Measurements from ENCODE around the gene EMB. TPM values are rescaled to one million over a fixed set of nuclear protein-coding genes. Genes with fewer than 3 reads are reported as not detected.
"Not testable (repeated sequence)": the region's sequence is repeated elsewhere in the genome, so short reads cannot be mapped to it uniquely, and the experiment has no call there.

The EMB gene, protein sequence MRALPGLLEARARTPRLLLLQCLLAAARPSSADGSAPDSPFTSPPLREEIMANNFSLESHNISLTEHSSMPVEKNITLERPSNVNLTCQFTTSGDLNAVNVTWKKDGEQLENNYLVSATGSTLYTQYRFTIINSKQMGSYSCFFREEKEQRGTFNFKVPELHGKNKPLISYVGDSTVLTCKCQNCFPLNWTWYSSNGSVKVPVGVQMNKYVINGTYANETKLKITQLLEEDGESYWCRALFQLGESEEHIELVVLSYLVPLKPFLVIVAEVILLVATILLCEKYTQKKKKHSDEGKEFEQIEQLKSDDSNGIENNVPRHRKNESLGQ
- 0.02 TPM in 1 of 2 replicates, not detected in the other for total RNA-seq (2014; rRNA removed; shearing (Covaris generic))

DNA sequence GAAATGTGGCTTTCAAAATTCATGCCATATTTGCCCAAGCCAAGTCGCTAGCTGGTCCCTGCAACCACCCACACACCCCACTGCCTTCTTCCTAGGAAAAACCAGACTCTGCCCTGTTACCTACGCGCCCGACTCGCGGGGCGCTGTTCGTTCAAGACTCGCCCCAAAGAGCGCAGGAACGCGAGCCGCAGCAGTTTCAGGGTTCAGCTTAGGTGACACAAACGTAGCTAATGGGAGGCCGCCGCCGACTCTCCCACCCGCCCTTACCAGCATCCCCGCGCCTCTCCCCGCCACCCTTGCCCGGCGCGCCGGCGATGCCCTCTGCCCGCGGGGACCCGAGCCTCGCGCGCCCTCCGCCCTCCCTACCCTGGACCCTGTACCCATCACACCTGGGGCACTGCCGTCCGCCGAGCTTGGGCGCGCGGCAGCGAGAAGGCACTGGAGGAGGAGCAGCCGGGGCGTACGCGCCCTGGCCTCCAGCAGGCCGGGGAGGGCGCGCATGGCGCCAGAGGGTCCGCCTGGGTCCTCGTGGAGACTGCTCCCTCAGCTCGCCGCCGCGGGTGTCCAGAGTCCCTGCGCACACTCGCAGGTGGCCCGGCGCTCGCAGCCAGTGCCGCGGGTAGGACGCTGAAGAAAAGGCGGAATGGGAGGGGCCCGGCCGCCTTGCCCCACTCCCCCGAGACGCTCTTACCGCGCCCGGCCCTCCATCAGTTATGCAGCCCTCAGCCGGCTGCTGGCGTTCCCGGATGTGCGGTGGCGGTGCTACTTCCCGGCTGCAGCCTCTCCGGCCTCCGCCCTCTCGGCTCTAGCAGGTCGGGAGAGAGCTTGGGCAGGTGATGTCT, at the start of gene EMB:
Gene EMB (minus strand): TSS at position 638 of the 842 bp plus-strand sequence. CDS start 137 bp downstream, at position 501.
- no peaks in the 10 kb centered on the region for H3K4me1 ChIP-seq
- no peak for DNase-seq
- no peak within 1 kb of the TSS for H3K27ac ChIP-seq
- no peaks in the 10 kb centered on the region for H3K27me3 ChIP-seq
- no peaks in the 10 kb centered on the region for H3K36me3 ChIP-seq
- H3K9me3 ChIP-seq (replicated peaks): no peaks in the 10 kb centered on the region
- no peak within 1 kb of the TSS for H3K4me3 ChIP-seq

DNA sequence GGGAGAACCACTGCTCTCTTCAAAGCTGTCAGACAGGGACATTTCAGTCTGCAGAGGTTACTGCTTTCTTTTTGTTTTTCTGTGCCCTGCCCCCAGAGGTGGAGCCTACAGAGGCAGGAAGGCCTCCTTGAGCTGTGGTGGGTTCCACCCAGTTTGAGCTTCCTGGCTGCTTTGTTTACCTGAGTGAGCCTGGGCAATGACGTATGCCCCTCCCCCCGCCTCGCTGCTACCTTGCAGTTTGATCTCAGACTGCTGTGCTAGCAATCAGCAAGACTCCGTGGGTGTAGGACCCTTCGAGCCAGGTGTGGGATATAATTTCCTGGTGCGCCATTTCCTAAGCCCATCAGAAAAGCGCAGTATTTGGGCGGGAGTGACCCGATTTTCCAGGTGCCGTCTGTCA, 48.4 kb upstream of the EMB start:
- H3K4me3 ChIP-seq, H3K27me3 ChIP-seq: not testable (repeated sequence)

DNA sequence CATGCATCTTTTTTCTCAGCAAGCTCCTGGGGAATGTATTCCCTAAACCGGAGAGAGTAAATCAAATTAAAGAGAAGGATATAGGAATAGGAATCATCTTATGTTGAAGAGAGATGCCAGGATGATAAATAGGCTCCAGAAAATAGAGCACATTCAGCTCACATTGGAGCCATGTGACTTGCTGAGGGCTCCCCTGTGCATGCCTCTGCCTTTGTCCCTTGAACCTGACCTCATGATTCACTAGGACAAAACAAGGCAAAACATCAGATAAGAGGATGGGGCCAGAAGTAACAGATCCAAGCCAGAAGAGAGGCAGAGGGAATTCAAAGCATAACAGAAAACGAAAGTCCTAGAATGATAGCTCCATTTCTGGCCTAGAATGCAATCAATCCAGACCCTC, 37.7 kb upstream of the EMB start:
- H3K4me1 ChIP-seq; H3K9me3 ChIP-seq (replicated peaks); H3K4me3 ChIP-seq; DNase-seq; H3K36me3 ChIP-seq; H3K27ac ChIP-seq; H3K27me3 ChIP-seq: not testable (repeated sequence)

More for the DNA sequence above, 48.4 kb upstream of the EMB start:
- not testable (repeated sequence) for H3K36me3 ChIP-seq; H3K9me3 ChIP-seq (replicated peaks); H3K4me1 ChIP-seq; H3K27ac ChIP-seq; DNase-seq

DNA sequence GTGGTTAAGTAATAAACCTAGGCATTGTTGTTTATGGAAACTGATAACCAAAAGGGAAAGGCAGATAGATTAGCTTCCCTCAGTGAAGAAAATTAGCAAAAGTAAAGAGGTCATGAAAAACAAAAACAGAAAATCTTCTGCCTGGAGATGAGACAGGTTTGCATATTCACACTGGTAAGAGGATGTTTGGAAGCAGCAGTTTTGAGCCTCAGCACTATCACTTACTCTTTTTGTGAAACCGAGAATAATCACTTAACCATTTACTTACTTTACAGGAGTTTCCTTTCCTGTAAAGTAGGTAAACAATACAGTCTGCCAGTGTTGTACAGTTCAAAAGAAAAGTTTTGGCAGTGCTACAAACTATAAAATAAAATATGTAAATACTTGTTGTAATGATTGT, 35.5 kb upstream of the EMB start:
- Histone ChIP-seq H3K4me3 (no peak overlapping the region), H3K36me3 (no peaks in the 10 kb centered on the region), H3K27ac (no peak overlapping the region), H3K27me3 (no peaks in the 10 kb centered on the region), H3K9me3 (replicated peaks) (no peaks in the 10 kb centered on the region), H3K4me1 (no peaks in the 10 kb centered on the region)
- DNase-seq: no peak

DNA sequence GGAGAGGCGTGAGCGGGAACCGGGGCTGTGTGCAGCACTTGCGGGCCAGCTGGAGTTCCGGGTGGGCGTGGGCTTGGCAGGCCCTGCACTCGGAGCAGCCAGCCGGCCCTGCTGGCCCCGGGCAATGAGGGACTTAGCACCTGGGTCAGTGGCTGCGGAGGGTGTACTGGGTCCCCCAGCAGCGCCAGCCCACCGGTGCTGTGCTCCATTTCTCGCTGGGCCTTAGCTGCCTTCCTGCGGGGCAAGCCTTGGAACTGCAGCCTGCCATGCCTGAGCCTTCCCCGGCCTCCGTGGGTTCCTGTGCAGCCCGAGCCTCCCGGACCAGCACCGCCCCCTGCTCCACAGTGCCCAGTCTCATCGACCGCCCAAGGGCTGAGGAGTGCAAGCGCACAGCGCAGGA, 23.9 kb upstream of the EMB start:
- DNase-seq; H3K9me3 ChIP-seq (replicated peaks); H3K27me3 ChIP-seq; H3K4me1 ChIP-seq; H3K4me3 ChIP-seq; H3K36me3 ChIP-seq; H3K27ac ChIP-seq: not testable (repeated sequence)

DNA sequence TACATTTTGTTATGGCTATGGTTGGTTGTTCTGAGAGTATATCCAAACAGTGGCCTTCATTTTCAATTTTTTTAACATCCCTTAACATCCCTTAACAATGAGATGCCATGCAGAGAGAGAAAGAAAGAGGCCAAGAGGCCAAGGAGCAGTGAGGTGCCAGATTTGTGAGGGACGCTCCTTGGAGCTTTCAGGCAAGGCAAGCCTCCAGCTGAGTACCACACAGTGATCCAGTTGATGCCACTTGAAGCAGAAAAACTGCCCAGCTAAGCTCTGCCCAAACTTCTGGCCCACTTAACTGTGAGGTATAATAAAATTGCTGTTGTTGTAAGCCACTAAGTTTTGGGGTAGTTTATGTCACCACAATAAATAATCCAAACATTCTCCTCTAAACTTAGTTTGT, 22.6 kb upstream of the EMB start:
- H3K27ac ChIP-seq: no peak overlapping the region
- H3K4me1 ChIP-seq: no peaks in the 10 kb centered on the region
- no peak overlapping the region for H3K4me3 ChIP-seq
- no peaks in the 10 kb centered on the region for H3K36me3 ChIP-seq
- no peaks in the 10 kb centered on the region for H3K9me3 ChIP-seq (replicated peaks)
- no peaks in the 10 kb centered on the region for H3K27me3 ChIP-seq
- DNase-seq: no peak

DNA sequence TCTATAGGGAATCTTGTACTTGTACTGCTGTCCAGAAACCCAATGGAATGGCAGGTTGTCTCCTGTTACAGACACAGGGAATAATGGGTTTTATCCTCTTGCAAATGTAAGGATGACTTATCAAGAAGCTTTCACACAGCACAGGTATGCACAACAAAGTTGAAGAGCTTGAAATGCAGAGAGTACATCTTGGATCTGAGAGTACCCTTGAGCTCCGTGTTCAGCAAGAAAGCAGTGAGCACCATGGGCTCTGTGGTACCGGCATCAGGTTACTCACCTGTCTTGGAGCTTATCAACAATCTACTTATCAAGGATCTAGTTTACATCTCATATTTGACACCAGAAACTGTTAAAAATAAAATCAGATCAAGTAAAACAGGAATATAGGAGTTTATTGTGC, 22.0 kb upstream of the EMB start:
- no peaks in the 10 kb centered on the region for H3K9me3 ChIP-seq (replicated peaks)
- H3K27ac ChIP-seq: no peak overlapping the region
- no peak overlapping the region for H3K4me3 ChIP-seq
- H3K36me3 ChIP-seq: no peaks in the 10 kb centered on the region
- H3K27me3 ChIP-seq: no peaks in the 10 kb centered on the region
- H3K4me1 ChIP-seq: no peaks in the 10 kb centered on the region
- no peak for DNase-seq

DNA sequence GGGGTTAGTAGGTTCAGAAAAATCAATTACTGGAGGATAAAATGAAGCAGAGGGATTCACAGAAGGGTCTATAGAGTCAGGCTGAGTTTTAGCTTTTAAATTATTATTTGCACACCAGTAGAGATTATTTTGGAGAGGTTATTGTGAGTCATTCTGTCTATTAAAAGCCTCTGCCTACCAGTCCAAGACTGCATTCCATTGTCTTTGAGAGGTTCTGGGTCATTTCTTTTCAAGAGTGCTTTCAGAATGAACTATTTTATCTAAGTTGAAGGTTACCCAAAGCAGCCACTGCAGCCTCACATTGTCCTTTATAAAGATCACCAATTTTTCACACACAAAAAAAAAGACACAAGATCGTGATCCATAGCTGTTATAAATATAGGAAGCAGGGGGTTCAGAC, 21.5 kb upstream of the EMB start:
- H3K4me3 ChIP-seq; H3K27ac ChIP-seq; H3K27me3 ChIP-seq; H3K36me3 ChIP-seq; H3K9me3 ChIP-seq (replicated peaks); H3K4me1 ChIP-seq; DNase-seq: not testable (repeated sequence)

DNA sequence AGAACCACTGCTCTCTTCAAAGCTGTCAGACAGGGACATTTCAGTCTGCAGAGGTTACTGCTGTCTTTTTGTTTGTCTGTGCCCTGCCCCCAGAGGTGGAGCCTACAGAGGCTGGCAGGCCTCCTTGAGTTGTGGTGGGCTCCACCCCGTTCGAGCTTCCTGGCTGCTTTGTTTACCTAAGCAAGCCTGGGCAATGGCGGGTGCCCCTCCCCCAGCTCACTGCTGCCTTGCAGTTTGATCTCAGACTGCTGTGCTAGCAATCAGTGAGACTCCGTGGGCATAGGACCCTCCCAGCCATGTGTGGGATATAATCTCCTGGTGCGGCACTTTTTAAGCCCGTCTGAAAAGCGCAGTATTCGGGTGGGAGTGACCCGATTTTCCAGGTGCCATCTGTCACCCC, 17.3 kb upstream of the EMB start:
- not testable (repeated sequence) for H3K36me3 ChIP-seq; H3K9me3 ChIP-seq (replicated peaks); H3K4me3 ChIP-seq; H3K27me3 ChIP-seq; H3K27ac ChIP-seq; H3K4me1 ChIP-seq
- peak in 1 of 2 experiments; percentile 7 for DNase-seq

DNA sequence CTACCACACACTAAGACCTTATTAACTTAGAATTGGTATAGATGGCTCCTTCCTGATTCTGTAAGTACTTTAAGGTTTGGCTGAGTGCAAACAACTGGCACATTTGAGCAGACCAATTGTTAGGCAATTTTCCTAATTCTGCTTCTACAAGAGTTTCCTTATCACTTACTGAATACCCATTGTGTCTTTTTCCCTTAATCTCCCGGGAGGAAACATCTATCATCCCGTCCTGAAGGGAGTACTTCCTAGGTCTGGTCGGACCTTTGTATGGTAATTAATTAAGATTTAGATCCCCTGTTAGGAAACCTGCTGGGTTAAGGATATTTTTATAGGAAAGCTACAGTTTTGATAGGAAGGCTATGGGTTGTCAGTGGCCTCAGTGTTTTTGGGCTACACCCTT, 8.2 kb upstream of the EMB start:
- not testable (repeated sequence) for H3K36me3 ChIP-seq, H3K27ac ChIP-seq

DNA sequence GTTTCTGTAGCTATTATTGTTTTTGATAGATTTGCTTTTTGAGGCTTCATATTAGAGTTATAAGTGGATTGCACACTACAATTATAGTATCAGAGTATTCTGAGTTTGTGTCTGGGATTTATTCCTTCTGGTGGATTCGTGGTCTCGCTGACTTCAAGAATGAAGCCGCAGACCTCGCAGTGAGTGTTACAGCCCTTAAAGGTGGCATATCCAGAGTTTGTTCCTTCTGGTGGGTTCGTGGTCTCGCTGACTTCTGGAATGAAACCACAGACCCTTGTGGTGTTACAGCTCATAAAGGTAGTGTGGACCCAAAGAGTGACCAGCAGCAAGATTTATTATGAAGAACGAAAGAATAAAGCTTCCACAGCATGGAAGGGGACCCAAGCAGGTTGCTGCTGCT, 6.9 kb upstream of the EMB start:
- no peaks in the 10 kb centered on the region for H3K36me3 ChIP-seq
- no peaks in the 10 kb centered on the region for H3K4me1 ChIP-seq
- H3K4me3 ChIP-seq: no peak overlapping the region
- no peak for DNase-seq
- H3K27me3 ChIP-seq: no peaks in the 10 kb centered on the region
- H3K9me3 ChIP-seq (replicated peaks): no peaks in the 10 kb centered on the region
- H3K27ac ChIP-seq: no peak overlapping the region

More for the DNA sequence above, 8.2 kb upstream of the EMB start:
- not testable (repeated sequence) for H3K27me3 ChIP-seq; H3K9me3 ChIP-seq (replicated peaks); DNase-seq; H3K4me3 ChIP-seq; H3K4me1 ChIP-seq

DNA sequence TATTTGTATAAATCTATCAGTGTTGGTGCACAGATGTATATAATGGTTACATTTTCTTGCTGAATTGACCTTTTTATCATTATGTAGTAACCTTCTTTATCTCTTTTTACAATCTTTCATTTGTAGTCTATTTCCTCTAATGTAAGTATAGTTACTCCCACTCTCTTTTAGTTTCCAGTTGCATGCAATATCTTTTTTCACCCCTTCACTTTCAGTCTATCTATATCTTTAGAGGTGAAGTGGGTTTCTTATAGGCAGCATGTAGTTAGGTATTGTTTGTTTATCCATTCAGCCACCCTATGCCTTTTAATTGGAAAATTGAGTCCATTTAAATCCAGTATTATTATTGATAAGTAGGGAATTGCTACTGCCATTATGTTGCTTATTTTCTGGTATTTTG, 6.1 kb upstream of the EMB start:
- Histone ChIP-seq H3K36me3 (no peaks in the 10 kb centered on the region), H3K27ac (no peak overlapping the region), H3K4me1 (no peaks in the 10 kb centered on the region), H3K27me3 (no peaks in the 10 kb centered on the region), H3K9me3 (replicated peaks) (no peaks in the 10 kb centered on the region), H3K4me3 (no peak overlapping the region)
- DNase-seq: no peak

DNA sequence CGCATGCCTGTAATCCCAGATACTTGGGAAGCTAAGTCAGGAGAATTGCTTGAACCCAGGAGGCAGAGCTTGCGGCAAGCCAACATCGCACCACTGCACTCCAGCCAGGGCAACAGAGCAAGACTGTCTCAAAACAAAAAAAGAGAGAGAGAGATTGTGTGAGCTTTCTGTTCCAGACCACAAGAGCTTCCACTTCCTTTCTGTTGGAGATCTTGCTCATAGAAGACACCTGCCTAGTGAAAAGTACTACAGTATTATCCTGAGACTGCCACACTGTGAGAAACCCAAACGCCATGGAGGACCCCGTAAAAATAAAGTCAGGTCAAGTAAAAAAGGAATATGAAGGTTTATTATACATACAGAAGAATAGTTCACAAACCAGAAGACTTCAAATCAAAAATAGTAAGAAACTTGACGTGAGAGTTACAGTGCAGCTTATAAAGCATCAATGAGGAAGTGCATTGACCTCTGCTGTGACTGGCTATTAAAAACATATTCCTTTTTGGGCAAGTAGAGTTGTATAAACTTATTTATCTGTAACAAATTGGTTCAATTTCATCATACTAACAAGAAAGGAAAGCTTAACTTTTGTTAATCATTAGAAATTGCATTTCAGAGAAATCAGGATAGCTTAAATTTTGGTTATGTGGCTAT, 4.3 kb upstream of the EMB start:
- H3K4me3 ChIP-seq: no peak overlapping the region

DNA sequence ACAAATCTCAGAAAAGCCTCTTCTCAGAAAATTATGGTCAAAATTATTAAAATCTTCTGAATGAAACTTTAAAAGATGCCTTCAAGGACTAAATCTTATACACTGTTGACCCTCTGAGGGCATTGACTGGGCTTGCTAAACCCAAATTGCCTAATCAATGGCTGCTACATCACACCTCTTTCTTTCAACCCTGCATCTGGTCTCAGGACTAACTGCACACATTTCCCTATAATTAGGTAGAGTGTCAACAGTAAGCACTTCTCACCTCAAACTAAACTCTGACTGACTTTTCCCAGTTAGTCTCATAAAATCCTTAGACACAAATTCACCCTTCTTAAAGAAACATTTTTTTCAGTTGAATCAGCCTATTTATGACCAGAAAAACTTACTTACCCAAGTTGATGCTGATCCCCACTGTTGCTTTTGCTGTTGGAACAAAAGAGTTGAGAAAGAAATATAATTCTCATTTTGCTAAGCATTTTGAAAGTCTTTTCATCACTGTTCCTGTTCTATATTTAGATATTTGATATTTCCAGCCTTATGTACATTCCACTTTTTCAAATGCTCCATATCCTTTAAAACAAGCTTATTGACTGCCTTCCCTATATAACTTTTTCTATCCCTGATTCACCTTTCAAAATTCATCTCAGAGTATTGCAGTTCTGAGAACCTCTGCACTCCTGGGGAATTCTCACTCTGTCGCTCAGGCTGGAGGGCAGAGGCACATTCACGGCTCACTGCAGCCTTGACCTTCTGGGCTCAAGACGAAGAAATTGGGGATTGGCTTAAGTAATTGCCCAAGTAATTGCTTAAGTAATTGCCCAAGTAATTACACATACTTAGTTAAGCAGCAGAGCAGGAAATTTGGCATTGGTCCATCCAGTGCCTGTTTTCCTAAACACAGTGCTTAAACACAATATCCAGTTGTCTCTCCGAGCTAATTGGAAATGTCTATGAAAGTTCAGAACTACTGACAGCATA, 1.8 kb upstream of the EMB start:
- not testable (repeated sequence) for H3K36me3 ChIP-seq; H3K27me3 ChIP-seq; H3K4me3 ChIP-seq; H3K9me3 ChIP-seq (replicated peaks); DNase-seq; H3K4me1 ChIP-seq; H3K27ac ChIP-seq

More for the DNA sequence above, 4.3 kb upstream of the EMB start:
- H3K27ac ChIP-seq: no peak overlapping the region
- DNase-seq: no peak
- no peaks in the 10 kb centered on the region for H3K9me3 ChIP-seq (replicated peaks)
- H3K36me3 ChIP-seq: no peaks in the 10 kb centered on the region
- no peaks in the 10 kb centered on the region for H3K4me1 ChIP-seq
- H3K27me3 ChIP-seq: no peaks in the 10 kb centered on the region

Data from SJCRH30 (cell line).